Type B pancreatic cell (in vitro differentiated cells): ENCODE results near the gene G6PC3. TPM values are rescaled to one million over a fixed set of nuclear protein-coding genes. Genes with fewer than 3 reads are reported as not detected.
A peak's percentile ranks its signal among the peaks of the same experiment; 100 is the strongest.
"Not testable (repeated sequence)": the region's sequence is repeated elsewhere in the genome, so short reads cannot be mapped to it uniquely, and the experiment has no call there.

Source experiments
- DNase-seq: peaks from one replicate; pipeline ENCODE4 v3.0.0; 2021; ENCODE audit warnings: mixed read lengths; ENCODE audit not compliant: unreplicated experiment; ENCODE audit errors: extremely low spot score
- H3K27ac Mint-ChIP-seq: 2 replicates; pipeline ENCODE4 v1.8.0; 2021; ENCODE audit warnings: mild to moderate bottlenecking, mixed read lengths
- H3K27me3 Mint-ChIP-seq: 2 replicates; pipeline ENCODE4 v1.8.0; 2021; ENCODE audit warnings: mixed read lengths
- H3K36me3 Mint-ChIP-seq: 2 replicates; pipeline ENCODE4 v1.8.0; 2021; ENCODE audit warnings: mixed read lengths
- H3K4me1 Mint-ChIP-seq: one replicate; pipeline ENCODE4 v1.8.0; 2021; ENCODE audit warnings: mixed read lengths; ENCODE audit not compliant: unreplicated experiment
- H3K4me3 Mint-ChIP-seq: 2 replicates; pipeline ENCODE4 v1.8.0; 2021; ENCODE audit warnings: mild to moderate bottlenecking, mixed read lengths
- H3K9me3 Mint-ChIP-seq: 2 replicates; pipeline ENCODE4 v1.8.0; 2021; ENCODE audit warnings: mixed read lengths
- long read RNA-seq: library from polyadenylated mRNA; unstranded; transcript quantifications from one replicate; pipeline ENCODE4 v2.0.0, GENCODE V29; 2020
- total RNA-seq: library from RNA; stranded (reverse); gene quantifications from 2 replicates; pipeline ENCODE4 v1.2.1, GENCODE V29; 2021; ENCODE audit warnings: low replicate concordance
- TF ChIP-seq, protein P1 (sequence below): fragments of 200-600 bp; sonication (generic); conservative IDR thresholded peaks from 2 replicates; pipeline ENCODE4 v1.5.0; 2021; ENCODE audit warnings: antibody characterized with exemption, mild to moderate bottlenecking

G6PC3 gene, protein sequence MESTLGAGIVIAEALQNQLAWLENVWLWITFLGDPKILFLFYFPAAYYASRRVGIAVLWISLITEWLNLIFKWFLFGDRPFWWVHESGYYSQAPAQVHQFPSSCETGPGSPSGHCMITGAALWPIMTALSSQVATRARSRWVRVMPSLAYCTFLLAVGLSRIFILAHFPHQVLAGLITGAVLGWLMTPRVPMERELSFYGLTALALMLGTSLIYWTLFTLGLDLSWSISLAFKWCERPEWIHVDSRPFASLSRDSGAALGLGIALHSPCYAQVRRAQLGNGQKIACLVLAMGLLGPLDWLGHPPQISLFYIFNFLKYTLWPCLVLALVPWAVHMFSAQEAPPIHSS
- 63.6 and 63.7 TPM in 2 replicates for total RNA-seq
- long read RNA-seq, transcript G6PC3-201 (6 exons, 1,533 nt) = major isoform, 7 of 9 reads
- long read RNA-seq, partial matches to known transcripts = 0 of 9 reads
- long read RNA-seq, other reads (novel, unspliced or antisense) = 2 of 9 reads

DNA sequence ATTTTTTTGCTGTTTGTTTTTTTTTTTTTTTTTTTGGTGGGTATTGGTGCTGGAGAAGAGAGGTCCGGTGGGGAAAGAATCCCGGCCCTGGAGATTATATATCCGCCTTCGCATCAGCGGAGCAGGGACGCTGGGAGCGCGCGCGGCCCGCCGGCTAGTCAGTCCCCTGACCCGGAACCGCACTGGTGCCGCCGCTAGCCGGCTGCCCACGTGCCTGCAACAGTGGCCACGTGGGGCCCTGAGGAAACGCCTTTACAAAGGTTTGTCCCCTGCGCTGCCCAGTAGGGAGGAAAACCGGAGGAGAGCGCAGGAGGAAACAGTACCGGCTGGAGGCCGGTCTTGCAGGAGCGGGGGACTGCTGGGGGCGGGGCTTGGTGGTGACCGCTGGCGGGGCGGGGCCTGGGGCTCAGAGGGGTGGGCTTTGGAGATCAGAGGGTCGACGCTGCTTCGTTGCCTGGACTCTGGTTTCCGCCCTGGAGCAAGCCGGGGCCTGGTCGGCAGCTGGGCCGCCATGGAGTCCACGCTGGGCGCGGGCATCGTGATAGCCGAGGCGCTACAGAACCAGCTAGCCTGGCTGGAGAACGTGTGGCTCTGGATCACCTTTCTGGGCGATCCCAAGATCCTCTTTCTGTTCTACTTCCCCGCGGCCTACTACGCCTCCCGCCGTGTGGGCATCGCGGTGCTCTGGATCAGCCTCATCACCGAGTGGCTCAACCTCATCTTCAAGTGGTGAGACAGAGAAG, at the start of gene G6PC3:
Gene G6PC3 (plus strand): TSS at position 281 of the 743 bp plus-strand sequence. CDS start 231 bp downstream, at position 512.
- Mint-ChIP-seq H3K27ac (peak within 1 kb of the TSS; percentile 95), H3K36me3 (peaks cover 10% of the 10 kb centered on the region), H3K4me3 (peak within 1 kb of the TSS; percentile 97), H3K9me3 (no peaks in the 10 kb centered on the region), H3K27me3 (no peaks in the 10 kb centered on the region), H3K4me1 (peaks cover 22% of the 10 kb centered on the region)
- TF ChIP-seq, protein P1, sequence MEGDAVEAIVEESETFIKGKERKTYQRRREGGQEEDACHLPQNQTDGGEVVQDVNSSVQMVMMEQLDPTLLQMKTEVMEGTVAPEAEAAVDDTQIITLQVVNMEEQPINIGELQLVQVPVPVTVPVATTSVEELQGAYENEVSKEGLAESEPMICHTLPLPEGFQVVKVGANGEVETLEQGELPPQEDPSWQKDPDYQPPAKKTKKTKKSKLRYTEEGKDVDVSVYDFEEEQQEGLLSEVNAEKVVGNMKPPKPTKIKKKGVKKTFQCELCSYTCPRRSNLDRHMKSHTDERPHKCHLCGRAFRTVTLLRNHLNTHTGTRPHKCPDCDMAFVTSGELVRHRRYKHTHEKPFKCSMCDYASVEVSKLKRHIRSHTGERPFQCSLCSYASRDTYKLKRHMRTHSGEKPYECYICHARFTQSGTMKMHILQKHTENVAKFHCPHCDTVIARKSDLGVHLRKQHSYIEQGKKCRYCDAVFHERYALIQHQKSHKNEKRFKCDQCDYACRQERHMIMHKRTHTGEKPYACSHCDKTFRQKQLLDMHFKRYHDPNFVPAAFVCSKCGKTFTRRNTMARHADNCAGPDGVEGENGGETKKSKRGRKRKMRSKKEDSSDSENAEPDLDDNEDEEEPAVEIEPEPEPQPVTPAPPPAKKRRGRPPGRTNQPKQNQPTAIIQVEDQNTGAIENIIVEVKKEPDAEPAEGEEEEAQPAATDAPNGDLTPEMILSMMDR = no peak
- DNase-seq = peak; percentile 95

DNA sequence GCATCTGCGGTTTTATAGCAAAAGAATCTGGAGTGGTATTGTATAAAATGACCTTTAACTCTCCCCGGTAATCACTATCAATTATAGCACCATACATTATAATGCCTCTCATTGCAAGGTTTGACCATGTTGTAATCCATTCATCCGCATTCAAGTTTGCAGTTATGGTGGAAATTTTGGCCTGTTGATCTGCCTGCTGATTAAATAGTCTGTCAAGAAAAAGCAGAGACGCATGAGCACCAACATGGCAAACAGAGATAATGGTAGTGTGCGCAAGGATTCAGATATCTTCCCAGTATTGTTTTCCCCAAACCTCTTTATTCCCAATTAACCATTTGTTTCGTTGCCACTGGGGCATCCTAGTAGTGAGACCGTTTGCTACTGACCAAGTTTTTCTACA, 49.3 kb upstream of the G6PC3 start:
- not testable (repeated sequence) for H3K4me3 Mint-ChIP-seq, H3K27me3 Mint-ChIP-seq, H3K9me3 Mint-ChIP-seq, H3K36me3 Mint-ChIP-seq, DNase-seq, H3K4me1 Mint-ChIP-seq, H3K27ac Mint-ChIP-seq

DNA sequence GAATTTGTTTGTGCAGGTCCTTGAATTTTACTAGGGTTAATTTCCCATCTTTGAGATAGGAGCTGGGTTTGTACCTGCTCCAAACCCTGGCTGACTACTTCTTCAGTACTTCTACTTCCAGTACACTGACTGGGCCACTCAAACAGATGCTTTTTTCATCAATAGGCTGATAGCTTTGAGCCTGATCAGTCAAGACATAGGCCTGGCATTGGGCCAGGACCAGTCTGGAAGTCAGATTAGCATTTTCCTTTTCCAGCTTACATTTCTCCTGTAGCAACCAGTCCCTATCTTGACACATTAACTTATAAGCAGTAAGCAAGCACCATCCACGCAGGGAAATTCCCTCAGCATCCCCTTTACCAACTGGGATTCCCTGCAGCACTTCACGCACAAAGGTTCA, 48.3 kb upstream of the G6PC3 start:
- Mint-ChIP-seq H3K4me1 (peaks cover 4% of the 10 kb centered on the region), H3K4me3 (no peak overlapping the region), H3K36me3 (peaks cover 4% of the 10 kb centered on the region), H3K27me3 (no peaks in the 10 kb centered on the region), H3K27ac (no peak overlapping the region), H3K9me3 (no peaks in the 10 kb centered on the region)
- DNase-seq = no peak
- TF ChIP-seq, protein P1 = no peak

DNA sequence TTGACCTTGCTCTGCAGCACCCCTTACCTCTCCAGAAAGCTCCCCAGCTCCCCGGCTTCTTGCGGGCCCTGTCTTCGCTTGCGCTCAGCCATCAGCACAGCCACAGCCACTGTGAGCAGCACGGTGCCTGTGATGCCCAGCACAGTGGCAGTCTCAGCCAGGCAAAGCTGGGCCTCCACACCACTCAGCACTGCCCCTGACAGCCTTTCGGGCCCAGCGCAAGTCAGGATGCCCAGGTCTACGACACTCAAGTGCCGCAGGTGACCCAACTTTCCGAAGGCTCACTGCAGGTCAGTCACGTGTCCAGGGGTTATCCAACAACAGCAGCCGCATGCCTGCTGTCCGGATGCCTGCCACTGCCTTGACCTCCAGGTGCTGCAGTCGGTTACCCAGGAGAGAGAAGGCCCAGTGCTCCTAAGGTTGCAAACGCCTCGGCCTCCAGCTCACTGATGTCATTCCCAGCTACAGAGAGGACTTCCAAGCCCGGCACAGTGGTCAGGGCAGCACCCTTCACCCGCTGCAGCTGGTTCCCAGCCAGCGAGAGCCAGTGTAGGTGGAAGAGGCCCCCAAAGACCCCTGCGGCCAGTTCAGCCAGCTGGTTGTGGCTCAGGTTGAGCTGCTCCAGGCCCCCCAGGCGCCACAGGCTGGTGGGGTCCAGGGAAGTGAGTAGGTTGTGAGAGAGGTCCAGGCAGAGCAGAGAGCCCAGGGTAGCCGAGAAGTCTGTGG, 46.8 kb upstream of the G6PC3 start:
- Mint-ChIP-seq H3K27me3 (no peaks in the 10 kb centered on the region), H3K36me3 (peaks cover 4% of the 10 kb centered on the region), H3K4me1 (peaks cover 4% of the 10 kb centered on the region), H3K27ac (no peak overlapping the region), H3K9me3 (no peaks in the 10 kb centered on the region), H3K4me3 (no peak overlapping the region)
- TF ChIP-seq, protein P1 = no peak
- no peak for DNase-seq

DNA sequence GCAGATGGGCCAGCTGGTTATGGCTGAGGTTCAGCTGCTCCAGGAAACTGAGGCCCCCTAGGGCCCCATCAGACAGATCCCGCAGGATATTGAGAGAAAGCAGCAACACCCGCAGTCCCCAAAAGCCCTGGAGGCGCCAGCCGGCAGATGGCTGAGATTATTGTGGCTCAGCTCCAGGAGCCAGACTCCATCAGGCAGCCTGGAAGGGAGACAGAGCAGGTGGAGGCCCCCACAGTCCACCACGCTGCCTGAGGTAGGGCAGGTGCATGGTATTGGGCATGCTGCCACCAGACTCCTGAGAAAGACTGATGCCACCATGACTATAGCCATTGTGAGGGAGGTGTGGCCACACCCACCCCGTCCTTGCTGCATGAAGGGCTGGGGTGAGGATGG, 46.3 kb upstream of the G6PC3 start:
- peaks cover 4% of the 10 kb centered on the region for H3K4me1 Mint-ChIP-seq
- H3K9me3 Mint-ChIP-seq = no peaks in the 10 kb centered on the region
- H3K27ac Mint-ChIP-seq = no peak overlapping the region
- TF ChIP-seq, protein P1 = no peak
- H3K27me3 Mint-ChIP-seq = no peaks in the 10 kb centered on the region
- H3K36me3 Mint-ChIP-seq = peaks cover 4% of the 10 kb centered on the region
- H3K4me3 Mint-ChIP-seq = no peak overlapping the region
- no peak for DNase-seq
